Ureter (tissue), 1 donor: ENCODE results near the gene TRIM4. TPM values are rescaled to one million over a fixed set of nuclear protein-coding genes. Genes with fewer than 3 reads are reported as not detected.
"Not testable (repeated sequence)": the region's sequence is repeated elsewhere in the genome, so short reads cannot be mapped to it uniquely, and the experiment has no call there.

ENCODE experiments used
- DNase-seq: peaks from one replicate; pipeline ENCODE4 v3.0.0-alpha.2; 2020; ENCODE audit warnings: low spot score
- total RNA-seq: library from RNA; stranded (reverse); gene quantifications from one replicate; pipeline ENCODE4 v1.2.4, GENCODE V29; 2023
- donor health status: DM: yes; HTN: yes; CAD: no.

TRIM4 gene, protein sequence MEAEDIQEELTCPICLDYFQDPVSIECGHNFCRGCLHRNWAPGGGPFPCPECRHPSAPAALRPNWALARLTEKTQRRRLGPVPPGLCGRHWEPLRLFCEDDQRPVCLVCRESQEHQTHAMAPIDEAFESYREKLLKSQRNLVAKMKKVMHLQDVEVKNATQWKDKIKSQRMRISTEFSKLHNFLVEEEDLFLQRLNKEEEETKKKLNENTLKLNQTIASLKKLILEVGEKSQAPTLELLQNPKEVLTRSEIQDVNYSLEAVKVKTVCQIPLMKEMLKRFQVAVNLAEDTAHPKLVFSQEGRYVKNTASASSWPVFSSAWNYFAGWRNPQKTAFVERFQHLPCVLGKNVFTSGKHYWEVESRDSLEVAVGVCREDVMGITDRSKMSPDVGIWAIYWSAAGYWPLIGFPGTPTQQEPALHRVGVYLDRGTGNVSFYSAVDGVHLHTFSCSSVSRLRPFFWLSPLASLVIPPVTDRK
- total RNA-seq, result 36.3 TPM

DNA sequence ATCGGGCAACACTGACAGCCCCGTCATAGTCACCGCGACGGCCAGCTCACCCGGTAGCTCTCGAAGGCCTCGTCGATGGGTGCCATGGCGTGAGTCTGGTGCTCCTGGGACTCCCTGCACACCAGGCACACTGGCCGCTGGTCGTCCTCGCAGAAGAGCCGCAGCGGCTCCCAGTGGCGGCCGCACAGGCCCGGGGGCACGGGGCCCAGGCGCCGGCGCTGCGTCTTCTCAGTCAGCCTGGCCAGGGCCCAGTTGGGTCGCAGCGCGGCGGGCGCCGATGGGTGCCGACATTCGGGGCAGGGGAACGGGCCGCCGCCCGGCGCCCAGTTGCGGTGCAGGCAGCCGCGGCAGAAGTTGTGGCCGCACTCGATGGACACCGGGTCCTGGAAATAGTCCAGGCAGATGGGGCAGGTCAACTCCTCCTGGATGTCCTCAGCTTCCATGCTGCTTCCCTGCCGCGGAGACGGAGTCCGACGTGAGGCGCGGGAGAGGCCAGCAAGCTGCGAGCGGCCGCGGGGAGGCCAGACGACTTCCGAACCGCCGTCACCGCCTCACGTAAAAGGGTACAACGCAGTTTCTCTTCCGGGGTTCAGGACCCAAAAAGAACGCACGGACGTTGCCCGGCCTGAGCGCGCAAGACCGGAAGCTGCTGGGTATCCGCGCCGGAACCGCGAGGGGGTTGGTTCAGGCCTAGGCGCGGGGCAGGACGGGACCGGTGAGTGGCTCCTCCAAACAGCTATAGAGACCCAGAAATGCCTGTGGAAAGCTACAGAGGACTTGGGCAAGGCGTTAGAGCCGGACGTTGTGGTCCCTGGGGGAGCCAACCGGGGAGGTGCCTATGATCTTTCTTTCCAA, at the start of gene TRIM4:
TRIM4 (minus strand) TSS at position 572 of the 855 bp plus-strand sequence; CDS start at position 443, 129 bp downstream.
- peak; percentile 94 for DNase-seq

GRCh38 chr7:99958564-99959227, 39.4 kb upstream of the TRIM4 start:
- no peak for DNase-seq

- DNase-seq, result peak; percentile 46
These were observed 35.9 kb upstream of the TRIM4 start for GRCh38 chr7:99955247-99955646.

GRCh38 chr7:99954643-99955042, 35.3 kb upstream of the TRIM4 start:
- not testable (repeated sequence) for DNase-seq

- DNase-seq, result no peak
These were observed 34.3 kb upstream of the TRIM4 start for GRCh38 chr7:99953649-99954048.

DNA sequence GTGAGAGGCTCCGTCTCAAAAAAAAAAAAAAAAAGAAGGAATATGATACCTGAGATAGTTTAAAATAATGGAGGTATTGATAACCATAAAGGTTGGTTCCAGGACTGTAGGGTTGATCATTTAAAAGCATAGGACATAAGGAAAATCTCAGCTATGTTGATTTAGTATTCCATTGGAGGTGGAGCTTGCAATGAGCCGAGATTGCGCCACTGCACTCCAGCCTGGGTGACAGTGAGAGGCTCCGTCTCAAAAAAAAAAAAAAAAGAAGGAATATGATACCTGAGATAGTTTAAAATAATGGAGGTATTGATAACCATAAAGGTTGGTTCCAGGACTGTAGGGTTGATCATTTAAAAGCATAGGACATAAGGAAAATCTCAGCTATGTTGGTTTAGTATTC, 33.3 kb upstream of the TRIM4 start:
- DNase-seq, result not testable (repeated sequence)

GRCh38 chr7:99950819-99951218, 31.5 kb upstream of the TRIM4 start:
- not testable (repeated sequence) for DNase-seq

GRCh38 chr7:99949645-99950228, 30.4 kb upstream of the TRIM4 start:
- no peak for DNase-seq

- no peak for DNase-seq
These were observed 28.3 kb upstream of the TRIM4 start for GRCh38 chr7:99947608-99948007.

GRCh38 chr7:99944497-99945070, 25.3 kb upstream of the TRIM4 start:
- no peak for DNase-seq

- no peak for DNase-seq
These were observed 24.5 kb upstream of the TRIM4 start for GRCh38 chr7:99943641-99944496.

- DNase-seq, result no peak
These were observed 19.0 kb upstream of the TRIM4 start for GRCh38 chr7:99938296-99938695.

DNA sequence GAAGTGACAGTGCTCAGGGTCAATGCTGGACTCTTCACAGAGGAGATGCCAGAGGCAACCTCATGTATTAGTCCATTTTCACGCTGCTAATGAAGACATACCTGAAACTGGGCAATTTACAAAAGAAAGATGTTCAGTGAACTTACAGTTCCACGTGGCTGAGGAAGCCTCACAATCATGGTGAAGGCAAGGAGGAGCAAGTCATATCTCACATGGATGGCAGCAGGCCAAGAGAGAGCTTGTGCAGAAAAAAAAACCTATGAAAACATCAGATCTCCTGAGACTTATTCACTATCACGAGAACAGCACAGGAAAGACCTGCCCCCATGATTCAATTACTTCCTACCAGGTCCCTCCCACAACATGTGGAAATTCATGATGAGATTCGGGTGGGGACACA, 15.7 kb upstream of the TRIM4 start:
- not testable (repeated sequence) for DNase-seq

DNA sequence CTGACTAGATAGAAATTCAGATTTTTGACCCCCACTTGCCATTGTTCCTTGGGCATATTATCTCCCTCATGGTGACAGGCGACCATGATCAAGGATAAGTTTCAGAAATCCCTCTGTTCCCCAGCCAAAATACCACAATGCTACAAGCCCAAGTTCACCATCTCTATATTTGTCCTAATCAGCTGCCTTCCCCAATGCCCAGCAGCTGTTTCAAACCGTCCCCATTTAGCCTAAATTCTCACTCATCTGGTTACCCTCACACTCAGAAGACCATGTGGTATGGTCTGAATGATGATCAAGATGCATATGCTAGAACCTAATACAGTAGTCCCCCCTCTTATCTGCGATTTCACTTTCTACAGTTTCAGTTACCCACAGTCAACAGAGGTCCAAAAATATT, 11.0 kb upstream of the TRIM4 start:
- DNase-seq, result no peak

DNA sequence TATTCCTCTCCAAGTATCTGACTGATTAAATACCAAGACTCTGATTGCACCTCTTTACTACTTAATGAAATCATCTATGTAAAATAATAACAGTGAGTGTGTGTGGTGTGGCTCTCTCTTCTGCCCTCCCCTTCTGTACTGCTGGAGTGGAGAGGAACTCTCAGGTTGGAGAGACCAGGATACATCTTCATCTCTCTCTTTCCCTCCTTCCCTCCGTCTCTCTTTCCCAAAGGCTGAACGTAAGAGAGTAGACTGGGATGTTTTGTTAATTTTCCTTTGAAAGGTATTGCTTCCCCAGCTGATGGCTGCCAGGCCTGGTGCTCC, 10.4 kb upstream of the TRIM4 start:
- DNase-seq, result no peak

- peak; percentile 48 for DNase-seq
These were observed 9.8 kb upstream of the TRIM4 start, which contains the start of gene GJC3 for GRCh38 chr7:99928994-99929729. TSS of gene GJC3 (minus strand) at chr7:99929620. CDS start at chr7:99929620, 0 bp downstream.

DNA sequence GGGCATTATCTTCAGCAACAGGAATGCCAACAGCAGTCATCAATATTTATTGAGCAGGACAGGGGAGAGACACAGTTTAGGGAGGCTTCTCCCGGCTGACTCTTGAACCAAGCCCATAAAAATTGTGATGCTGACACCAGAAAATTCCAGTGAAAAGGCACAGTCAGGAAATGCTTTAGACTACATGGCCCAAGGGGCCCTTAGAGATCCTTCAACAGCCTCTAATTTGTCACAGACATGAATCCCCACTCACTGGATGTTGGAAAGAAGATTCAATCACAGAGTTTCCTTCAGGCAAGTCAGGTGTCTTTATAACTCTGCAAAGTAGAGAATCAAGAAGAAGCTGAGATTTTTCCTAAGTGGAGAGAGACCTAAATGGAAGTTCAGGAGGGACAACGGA, 8.9 kb upstream of the TRIM4 start:
- no peak for DNase-seq

DNA sequence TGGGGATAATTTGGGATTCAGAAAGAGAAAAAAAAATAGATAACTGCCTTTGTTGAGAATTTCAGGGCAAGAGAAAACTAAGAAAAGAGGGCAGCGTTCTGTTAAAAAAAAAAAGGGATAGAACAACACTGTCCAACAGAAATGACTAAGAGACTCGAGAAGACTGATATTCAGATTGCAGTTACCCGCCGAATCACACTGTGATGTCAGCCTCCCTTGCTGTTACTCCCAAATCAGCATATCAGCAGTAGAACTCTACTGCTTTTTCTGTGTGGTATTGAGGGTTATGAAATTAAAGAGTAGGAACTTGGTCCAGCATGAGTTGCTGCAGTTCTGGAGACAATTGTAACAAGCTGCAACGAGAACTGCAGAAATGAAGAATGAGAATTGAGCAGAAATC, 8.2 kb upstream of the TRIM4 start:
- DNase-seq, result no peak

DNA sequence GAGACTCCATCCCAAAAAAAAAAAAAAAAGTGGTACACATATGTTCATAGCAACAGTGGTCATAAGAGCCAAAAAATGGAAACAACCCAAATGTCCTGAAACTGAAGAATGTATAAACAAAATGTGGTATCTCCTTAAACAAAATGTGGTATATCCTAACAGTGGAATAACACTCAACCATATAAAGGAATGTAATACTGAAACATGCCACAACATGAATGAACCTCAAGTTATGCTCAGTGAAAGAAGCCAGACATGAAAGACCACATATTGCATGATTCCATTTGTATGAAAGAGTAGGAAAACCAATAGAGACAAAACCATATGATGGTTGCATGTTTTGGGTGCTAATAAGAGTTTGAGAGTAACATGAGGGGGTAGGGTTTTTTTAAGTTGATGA, 7.0 kb upstream of the TRIM4 start:
- no peak for DNase-seq

- no peak for DNase-seq
These were observed 3.9 kb upstream of the TRIM4 start for GRCh38 chr7:99923200-99923599.
